Tibial nerve (tissue), 4 donors: ENCODE measurements around the gene CD72. TPM values are rescaled to one million over a fixed set of nuclear protein-coding genes. Genes with fewer than 3 reads are reported as not detected.

Source experiments
- DNase-seq, 2 donors: peaks; one replicate each; pipeline ENCODE4 v3.0.0-alpha.2; 2019; ENCODE audit warnings: low spot score in 2 of 2
- H3K27ac ChIP-seq, 4 donors: fragments of 200-600 bp; sonication (generic) in 3 of 4; one replicate each; pipeline ENCODE4 v1.5.1; 2017 to 2019; ENCODE audit warnings: mild to moderate bottlenecking in 1 of 4
- H3K27me3 ChIP-seq, 2 donors: fragments of 200-600 bp; sonication (generic) in 1 of 2; one replicate each; pipeline versions ENCODE4 v1.5.1 to v1.6.0; 2017 to 2019
- H3K36me3 ChIP-seq, 3 donors: fragments of 200-600 bp; sonication (generic); one replicate each; pipeline ENCODE4 v1.5.1; 2018 to 2019
- H3K4me1 ChIP-seq, 4 donors: fragments of 200-600 bp; sonication (generic) in 3 of 4; one replicate each; pipeline ENCODE4 v1.5.1; 2017 to 2019
- H3K4me3 ChIP-seq, 4 donors: fragments of 200-600 bp; sonication (generic) in 3 of 4; one replicate each; pipeline ENCODE4 v1.5.1; 2017 to 2019; ENCODE audit warnings: mild to moderate bottlenecking in 1 of 4, moderate library complexity in 1 of 4
- H3K9me3 ChIP-seq, 4 donors: fragments of 200-600 bp; sonication (generic) in 3 of 4; one replicate each; pipeline ENCODE4 v1.5.1; 2017 to 2019
- EP300 ChIP-seq, 2 donors: sonication (generic); formaldehyde crosslinking; IDR thresholded peaks; one replicate each; pipeline ENCODE4 v1.6.1; 2017; ENCODE audit warnings: antibody characterized with exemption in 2 of 2, mild to moderate bottlenecking in 1 of 2
- POLR2A ChIP-seq, 2 donors: fragments of 450-650 bp; IDR thresholded peaks; one replicate each; pipeline ENCODE4 v1.6.1; 2017; ENCODE audit warnings: antibody characterized with exemption in 2 of 2, mild to moderate bottlenecking in 2 of 2, moderate library complexity in 2 of 2
- WGBS, 2 donors: methylation state at CpG; one replicate each; pipeline ENCODE4 v1.1.5; 2018; 5-methylcytosine and 5-hydroxymethylcytosine counted together
- total RNA-seq, 4 donors: library from RNA; depleted of rRNA; stranded (reverse); fragments of >200 nt; gene quantifications; one replicate each; pipeline ENCODE4 v1.1.0, GENCODE V29; 2016
- TF ChIP-seq, protein P1 (sequence below), 5 experiments: fragments of 200-600 bp in 3 of 5; fragments of 450-650 bp in 2 of 5; sonication (generic) in 3 of 5; IDR thresholded peaks; one replicate each; pipeline ENCODE4 v1.5.1; 2016 to 2019; ENCODE audit warnings: antibody characterized with exemption in 5 of 5, mild to moderate bottlenecking in 3 of 5, moderate library complexity in 2 of 5

The CD72 gene
- total RNA-seq, 4 donors from 2014 or later, result 1.9 to 6.0 (median 3.5) TPM; not detected in 1

DNA sequence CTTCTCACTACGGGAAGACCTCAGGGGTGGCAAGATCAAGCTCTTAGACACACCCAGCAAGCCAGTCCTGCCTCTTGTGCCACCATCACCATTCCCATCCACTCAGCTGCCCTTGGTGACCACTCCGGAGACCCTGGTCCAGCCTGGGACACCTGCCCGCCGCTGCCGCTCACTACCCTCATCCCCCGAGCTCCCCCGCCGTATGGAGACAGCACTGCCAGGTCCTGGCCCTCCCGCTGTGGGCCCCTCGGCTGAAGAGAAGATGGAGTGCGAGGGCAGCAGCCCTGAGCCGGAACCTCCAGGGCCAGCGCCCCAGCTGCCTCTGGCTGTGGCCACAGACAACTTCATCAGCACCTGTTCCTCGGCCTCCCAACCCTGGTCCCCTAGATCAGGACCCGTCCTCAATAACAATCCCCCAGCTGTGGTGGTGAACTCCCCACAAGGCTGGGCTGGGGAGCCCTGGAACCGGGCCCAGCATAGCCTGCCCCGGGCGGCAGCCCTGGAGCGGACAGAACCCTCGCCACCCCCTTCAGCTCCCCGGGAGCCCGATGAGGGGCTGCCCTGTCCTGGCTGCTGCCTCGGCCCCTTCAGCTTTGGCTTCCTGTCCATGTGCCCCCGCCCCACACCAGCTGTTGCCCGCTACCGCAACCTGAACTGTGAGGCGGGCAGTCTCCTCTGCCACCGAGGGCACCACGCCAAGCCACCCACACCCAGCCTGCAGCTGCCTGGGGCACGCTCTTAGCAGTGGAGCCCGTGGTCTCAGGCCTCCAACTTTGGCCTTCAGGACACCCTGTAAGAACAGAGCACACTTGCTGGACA, 9.0 kb downstream of the CD72 start:
- no peak for DNase-seq
- TF ChIP-seq EP300 (IDR thresholded peaks at IDR 0.05) (no peak), POLR2A (IDR thresholded peaks at IDR 0.05) (no peak)
- TF ChIP-seq, protein P1, sequence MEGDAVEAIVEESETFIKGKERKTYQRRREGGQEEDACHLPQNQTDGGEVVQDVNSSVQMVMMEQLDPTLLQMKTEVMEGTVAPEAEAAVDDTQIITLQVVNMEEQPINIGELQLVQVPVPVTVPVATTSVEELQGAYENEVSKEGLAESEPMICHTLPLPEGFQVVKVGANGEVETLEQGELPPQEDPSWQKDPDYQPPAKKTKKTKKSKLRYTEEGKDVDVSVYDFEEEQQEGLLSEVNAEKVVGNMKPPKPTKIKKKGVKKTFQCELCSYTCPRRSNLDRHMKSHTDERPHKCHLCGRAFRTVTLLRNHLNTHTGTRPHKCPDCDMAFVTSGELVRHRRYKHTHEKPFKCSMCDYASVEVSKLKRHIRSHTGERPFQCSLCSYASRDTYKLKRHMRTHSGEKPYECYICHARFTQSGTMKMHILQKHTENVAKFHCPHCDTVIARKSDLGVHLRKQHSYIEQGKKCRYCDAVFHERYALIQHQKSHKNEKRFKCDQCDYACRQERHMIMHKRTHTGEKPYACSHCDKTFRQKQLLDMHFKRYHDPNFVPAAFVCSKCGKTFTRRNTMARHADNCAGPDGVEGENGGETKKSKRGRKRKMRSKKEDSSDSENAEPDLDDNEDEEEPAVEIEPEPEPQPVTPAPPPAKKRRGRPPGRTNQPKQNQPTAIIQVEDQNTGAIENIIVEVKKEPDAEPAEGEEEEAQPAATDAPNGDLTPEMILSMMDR (IDR thresholded peaks at IDR 0.05), result no peak
- peaks cover 0 to 39% (median 6%) of the 10 kb centered on the region in 3 donors for H3K36me3 ChIP-seq
- H3K4me1 ChIP-seq, result peaks cover 0 to 25% (median 11%) of the 10 kb centered on the region in 4 donors
- no peaks in the 10 kb centered on the region for H3K9me3 ChIP-seq
- 53 to 84% methylated on average over 15 to 23 of the region's 31 CpGs for WGBS, 2 donors
- H3K4me3 ChIP-seq, result no peak overlapping the region
- H3K27ac ChIP-seq, result peak overlapping the region in 3 of 4 donors; percentile 27 to 60 (median 50)
- H3K27me3 ChIP-seq, result no peaks in the 10 kb centered on the region

DNA sequence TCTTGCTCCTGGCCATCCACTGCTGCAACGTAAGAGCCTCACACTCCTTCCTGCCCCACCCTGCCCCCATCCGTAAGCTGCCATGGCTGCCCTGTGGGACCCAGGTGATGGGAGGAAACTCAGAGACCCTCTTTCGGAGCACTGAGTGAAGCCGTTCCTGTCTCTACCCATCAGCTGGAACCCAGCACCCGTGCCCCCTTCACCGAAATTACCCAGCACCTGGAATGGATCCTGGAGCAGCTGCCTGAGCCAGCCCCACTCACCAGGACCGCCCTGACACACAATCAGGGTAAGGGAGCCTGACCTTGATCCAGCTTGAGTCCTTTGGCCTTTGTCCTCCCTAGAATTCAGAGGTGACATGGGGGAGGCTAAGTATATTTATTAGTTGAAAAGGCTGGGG, 10.0 kb downstream of the CD72 start:
- H3K9me3 ChIP-seq, result no peaks in the 10 kb centered on the region
- H3K4me1 ChIP-seq, result peaks cover 0 to 30% (median 15%) of the 10 kb centered on the region in 4 donors
- TF ChIP-seq EP300 (IDR thresholded peaks at IDR 0.05) (no peak), POLR2A (IDR thresholded peaks at IDR 0.05) (no peak)
- TF ChIP-seq, protein P1 (IDR thresholded peaks at IDR 0.05), result no peak
- DNase-seq, result no peak
- H3K27me3 ChIP-seq, result no peaks in the 10 kb centered on the region
- no peak overlapping the region for H3K4me3 ChIP-seq
- peaks cover 0 to 39% (median 6%) of the 10 kb centered on the region in 3 donors for H3K36me3 ChIP-seq
- WGBS, 2 donors, result 79 to 85% methylated on average over 7 of the region's 7 CpGs
- H3K27ac ChIP-seq, result peak overlapping the region in 1 of 4 donors; percentile 60

DNA sequence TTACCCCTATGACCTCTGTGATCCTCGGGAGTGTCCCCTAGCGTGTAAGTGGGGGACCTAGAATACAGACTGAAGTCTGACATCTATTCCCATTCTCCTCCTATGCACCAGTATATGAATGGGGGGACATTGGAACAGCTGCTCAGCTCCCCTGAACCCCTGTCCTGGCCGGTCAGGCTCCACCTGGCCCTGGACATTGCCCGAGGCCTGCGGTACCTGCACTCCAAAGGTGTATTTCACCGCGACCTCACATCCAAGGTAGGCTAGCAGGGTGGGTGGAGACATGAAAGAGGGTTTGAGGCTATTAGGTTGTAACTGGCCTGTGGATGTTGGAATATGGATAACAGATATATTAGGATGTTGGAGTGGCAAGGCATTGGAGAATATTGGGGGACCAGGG, 11.5 kb downstream of the CD72 start:
- H3K27ac ChIP-seq, result peak overlapping the region in 1 of 4 donors; percentile 97
- no peaks in the 10 kb centered on the region for H3K27me3 ChIP-seq
- no peaks in the 10 kb centered on the region for H3K9me3 ChIP-seq
- TF ChIP-seq POLR2A (IDR thresholded peaks at IDR 0.05) (no peak), EP300 (IDR thresholded peaks at IDR 0.05) (no peak)
- TF ChIP-seq, protein P1 (IDR thresholded peaks at IDR 0.05), result no peak
- peaks cover 0 to 39% (median 6%) of the 10 kb centered on the region in 3 donors for H3K36me3 ChIP-seq
- 81 to 86% methylated on average over 7 of the region's 7 CpGs for WGBS, 2 donors
- H3K4me3 ChIP-seq, result peak overlapping the region in 1 of 4 donors; percentile 82
- H3K4me1 ChIP-seq, result peaks cover 0 to 36% (median 22%) of the 10 kb centered on the region in 4 donors
- DNase-seq, result no peak

DNA sequence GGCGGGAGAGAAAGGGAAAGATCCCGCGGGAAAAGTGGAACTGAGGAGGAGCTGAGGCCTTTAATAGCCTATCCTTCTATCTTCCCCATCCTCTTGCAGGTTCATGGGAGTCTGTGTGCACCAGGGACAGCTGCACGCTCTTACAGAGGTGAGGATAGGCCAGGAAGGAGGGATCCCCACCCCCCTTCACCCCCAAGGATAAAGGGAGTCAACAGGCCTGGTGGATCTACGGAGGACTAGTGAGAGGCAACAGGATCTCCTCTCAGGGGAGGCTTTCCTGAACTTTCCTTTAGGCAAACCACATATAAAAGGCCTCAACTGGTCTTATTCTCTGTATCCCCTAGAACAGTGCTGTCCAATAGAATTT, 12.1 kb downstream of the CD72 start:
- peaks cover 0 to 39% (median 6%) of the 10 kb centered on the region in 3 donors for H3K36me3 ChIP-seq
- no peak for DNase-seq
- 5 to 6% methylated on average over 5 of the region's 5 CpGs for WGBS, 2 donors
- H3K9me3 ChIP-seq, result no peaks in the 10 kb centered on the region
- peak overlapping the region; percentile 72 to 94 (median 88) for H3K4me3 ChIP-seq
- no peaks in the 10 kb centered on the region for H3K27me3 ChIP-seq
- TF ChIP-seq, protein P1 (IDR thresholded peaks at IDR 0.05), result no peak
- peak overlapping the region; percentile 88 to 97 (median 89) for H3K27ac ChIP-seq
- H3K4me1 ChIP-seq, result peaks cover 0 to 34% (median 22%) of the 10 kb centered on the region in 4 donors
